NCI-H748 (cell line): ENCODE measurements around the gene IMMP2L.
"Not testable (repeated sequence)": the region's sequence is repeated elsewhere in the genome, so short reads cannot be mapped to it uniquely, and the experiment has no call there.

Experiments
- DNase-seq: peaks from one replicate; lab custom pipeline; 2025; ENCODE audit not compliant: unreplicated experiment; lab: John Stamatoyannopoulos, UW

Gene IMMP2L

DNA sequence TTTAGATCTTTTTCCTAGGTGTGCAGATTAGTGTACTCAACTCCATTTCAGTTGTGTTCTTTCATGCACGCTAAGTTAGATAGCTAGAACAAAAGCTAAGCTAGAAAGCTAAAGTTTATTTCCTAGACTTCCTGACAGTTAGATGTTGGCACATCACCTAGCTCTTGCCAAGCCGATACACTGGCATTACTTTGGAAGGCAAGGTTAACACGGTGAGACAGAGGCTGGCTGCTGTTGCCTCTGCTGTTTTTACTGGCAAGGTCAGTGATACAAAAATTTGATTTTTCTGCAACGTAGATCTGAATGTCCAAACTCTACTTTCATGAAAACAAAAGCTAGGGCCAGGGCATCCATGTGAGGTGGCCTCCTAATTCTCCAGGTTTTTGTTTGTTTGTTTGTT, 203.4 kb downstream of the IMMP2L start:
- DNase-seq, result no peak

DNA sequence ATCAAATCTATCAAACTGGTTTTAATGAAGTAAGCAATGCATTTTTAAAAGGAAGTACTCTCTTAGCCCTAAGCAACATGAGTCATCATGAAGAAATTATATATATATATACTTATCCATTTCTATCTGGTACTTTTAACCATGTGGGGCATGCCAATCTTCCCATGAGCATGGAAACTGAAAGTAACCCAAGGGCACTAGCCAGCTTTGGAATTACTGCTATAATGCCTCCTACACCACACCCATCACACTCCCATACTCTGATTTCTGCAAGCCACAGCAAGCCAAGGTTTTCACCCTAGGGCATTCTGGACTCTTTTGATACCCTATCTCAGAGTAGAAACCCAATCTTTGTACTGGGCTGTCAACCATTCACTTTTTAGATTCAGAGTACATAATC, 204.6 kb downstream of the IMMP2L start:
- DNase-seq, result peak; percentile 7

DNA sequence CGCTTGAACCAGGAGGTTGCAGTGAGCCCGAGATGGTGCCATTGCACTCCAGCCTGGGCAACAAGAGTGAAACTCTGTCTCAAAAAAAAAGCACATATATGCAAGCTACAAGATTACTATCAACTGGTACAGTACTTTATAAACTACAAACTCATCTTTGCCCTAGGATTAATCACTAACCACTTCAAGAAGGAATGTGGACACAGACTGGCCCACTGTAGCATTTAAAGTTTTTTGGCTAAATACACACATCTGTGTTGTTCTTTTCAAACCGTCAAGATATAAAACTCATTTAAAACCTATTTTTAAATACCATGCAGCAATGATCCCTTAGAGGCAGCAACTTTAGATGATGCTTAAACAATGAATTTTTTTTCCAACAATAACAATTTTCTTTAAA, 205.4 kb downstream of the IMMP2L start:
- no peak for DNase-seq

DNA sequence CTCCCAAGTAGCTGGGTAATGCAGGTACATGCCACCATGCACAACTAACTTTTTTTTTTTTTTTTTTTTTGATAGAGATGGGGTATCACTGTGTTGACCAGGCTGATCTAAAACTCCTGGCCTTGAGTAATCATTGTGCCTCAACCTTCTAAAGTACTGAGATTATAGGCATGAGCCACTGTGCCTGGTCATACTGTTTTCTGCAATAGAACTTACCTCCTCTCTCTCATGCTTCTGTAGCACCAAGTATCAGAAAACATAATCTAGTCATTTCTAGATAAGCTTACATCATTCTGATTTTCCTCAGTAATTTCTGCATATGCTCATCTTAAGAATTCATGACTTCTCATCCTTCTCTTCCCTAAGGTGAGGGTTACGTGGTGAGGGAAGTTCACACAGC, 210.0 kb downstream of the IMMP2L start:
- no peak for DNase-seq

DNA sequence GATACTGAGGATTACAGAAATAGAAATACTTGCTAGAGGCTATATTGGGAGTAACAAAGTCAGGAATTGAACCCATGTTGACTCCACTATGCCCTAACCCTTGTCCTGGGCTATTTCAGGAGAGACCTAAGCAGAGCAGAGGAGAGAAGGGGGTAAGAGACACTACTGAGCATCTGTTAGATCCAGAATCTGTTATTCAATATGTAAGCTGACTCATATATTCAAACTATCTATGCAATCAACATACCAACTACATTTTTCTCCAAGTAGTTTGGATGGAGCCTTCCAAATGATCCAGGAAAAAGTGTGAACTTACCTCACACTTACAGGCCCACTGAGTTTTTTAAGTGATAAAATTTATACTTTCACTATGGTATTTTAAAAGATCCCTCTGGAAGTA, 216.1 kb downstream of the IMMP2L start:
- DNase-seq, result no peak

DNA sequence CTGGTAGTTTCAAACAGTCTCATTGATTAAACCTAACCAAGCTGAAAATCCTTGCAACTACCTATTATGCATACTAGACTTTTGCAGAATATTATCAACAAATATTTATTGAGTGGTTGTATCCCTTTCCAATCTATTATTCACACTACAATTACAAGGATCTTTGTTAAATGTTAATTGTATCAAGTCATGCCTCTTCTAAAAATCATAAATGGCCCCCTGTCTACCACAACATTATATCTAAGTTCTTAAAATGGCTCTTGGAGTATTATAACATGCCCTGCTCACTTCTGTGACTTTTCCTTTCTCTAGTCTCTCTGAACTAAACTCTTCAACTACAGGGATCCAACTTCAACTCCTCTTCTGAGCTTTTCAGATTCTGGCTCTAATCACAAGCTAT, 219.3 kb downstream of the IMMP2L start:
- no peak for DNase-seq

DNA sequence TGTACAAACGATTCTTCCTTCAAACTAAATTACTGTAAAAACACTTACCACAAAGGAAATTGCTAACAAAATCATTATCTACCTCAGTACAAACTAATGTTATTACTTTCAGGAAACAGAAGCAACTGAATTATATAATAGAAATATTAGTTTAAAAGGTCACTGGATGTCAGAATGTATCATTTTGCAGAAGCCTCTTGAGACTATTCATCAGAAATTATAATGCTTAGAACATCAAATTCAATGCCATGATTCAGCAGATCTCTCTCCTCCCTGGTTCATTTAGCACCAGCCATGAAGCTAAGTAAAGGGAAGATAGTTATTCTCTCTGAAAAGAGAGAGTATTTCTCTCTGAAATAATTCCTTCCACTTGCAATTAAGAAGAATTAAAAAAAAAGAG, 223.3 kb downstream of the IMMP2L start:
- no peak for DNase-seq

DNA sequence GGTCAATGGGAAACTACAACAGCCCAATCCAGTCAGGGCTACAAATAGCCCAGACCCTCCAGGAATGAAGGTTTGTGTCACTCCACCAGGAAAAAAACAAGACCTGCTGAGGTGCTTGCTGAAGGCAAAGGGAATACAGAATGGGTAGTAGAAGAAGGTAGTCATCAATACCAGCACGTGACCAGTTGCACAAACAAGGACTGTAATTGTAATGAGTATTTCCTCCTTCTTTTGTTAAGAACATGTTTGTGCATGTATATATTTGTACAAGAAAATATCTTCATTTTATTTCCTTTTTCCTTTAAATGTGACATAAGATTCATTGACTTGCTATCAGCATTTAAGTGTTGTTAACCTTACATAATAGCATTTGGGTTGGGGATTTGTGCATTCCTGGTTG, 229.3 kb downstream of the IMMP2L start:
- peak; percentile 32 for DNase-seq

DNA sequence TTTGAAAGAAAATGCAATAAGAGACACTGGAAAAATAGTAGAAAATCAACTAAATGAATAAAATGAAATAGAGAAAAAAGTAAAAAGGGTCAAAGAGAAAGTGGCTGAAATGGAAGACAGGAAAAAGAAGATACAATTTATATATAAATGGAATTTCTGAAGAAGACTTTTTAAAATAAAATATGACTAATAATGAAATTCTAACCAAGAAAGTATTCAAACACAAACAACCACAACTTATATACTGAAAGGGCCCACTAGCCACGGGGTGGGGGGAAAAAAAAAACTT, 232.1 kb downstream of the IMMP2L start:
- no peak for DNase-seq

DNA sequence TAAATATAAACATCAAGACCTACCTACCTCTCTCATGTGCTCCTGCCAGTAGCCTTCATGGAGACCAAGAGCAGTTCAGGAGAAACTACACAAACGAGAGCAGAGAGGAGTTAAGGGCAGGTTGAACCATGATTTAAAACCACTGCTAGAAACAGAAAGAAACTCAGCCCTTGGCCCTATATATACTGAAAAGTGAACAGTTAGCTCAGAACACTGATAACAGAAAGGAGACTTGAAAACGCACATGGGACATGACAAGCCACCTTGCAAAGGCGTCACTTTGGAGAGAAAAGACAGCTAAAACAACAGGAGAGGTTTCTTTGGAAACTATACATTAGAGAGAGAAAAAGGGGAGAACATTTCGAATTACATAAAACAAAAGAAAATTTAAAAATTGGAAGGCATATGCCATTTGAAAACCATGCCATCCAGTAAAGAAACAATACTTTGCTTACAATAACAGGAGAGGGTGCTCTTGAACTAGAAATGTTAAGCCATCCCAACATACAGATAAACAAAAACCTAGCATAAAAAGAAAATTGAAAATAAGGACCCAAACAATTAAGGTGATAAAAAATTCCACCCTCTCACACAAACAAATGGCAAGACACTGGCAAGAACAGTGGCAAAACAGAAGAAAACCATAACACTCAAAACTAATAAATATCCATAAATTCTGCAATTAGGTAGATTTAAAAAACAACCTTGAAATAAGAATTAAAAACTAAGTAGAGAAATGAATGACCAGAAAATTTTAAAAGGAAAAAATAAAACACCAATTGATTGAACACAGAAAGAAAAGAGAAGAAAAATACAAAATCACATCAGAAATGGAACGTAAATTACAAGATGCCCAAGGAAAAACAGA, 232.7 kb downstream of the IMMP2L start:
- no peak for DNase-seq

DNA sequence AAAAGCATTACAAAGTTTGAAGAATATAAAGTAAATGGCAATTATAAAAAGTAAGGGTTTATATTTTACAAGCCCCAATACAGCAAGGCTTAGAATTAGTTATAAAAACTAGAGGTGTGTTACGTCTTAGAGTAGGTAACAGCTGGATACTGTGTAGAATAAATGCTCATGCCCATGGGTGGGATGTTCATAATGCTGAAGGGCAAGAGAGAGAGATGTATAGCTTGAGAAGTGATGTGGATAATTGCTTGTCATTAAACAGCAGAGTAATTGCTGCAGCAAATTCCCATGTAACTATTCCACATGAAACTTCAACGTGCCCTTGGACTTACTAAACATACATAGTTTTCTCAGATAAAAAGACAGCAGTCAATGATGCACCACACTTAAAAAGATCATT, 233.8 kb downstream of the IMMP2L start:
- DNase-seq, result peak; percentile 28

DNA sequence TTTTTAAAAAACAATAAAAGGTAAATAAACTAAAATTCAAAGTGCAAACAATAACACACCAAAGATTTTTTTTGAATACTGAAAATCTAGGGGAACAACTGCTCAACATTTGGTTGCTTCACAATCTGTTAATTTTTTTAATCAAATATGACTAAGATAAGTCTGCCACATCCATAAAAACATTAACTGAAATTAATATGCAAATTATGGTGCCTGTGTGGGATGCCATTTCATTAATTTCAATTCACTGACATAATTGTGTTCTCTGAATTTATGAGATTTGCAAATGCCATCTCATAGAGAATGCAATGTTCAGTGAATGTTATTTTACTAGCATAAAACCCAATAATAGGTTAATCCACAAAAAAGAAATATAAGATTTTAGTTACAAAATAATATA, 237.5 kb downstream of the IMMP2L start:
- DNase-seq, result no peak

DNA sequence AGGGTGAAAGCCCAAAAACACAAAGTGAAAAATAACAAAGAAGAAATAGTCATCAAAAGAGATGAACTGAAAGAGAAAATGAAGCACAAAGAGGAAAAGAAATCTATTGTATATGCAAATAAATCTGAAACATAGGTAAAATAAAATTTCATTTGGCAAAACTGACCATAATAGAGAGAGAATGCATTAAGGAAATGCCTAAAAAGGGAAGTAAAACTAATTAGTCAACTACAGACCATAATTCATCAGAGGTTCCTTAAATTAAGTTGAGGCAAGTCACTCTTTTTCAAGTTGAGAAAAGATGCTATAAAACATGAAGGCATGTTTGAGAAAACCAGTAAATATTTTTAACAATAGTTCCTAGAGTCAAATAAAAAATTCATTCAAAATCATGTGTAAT, 238.1 kb downstream of the IMMP2L start:
- no peak for DNase-seq

DNA sequence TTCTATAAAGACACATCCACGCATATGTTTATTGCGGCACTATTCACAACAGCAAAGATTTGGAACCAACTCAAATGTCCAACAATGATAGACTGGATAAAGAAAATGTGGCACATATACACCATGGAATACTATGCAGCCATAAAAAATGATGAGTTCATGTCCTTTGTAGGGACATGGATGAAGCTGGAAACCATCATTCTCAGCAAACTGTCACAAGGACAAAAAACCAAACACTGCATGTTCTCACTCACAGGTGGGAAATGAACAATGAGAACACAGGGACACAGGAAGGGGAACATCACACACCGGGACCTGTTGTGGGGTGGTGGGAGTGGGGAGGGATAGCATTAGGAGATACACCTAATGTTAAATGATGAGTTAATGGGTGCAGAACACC, 238.6 kb downstream of the IMMP2L start:
- DNase-seq, result not testable (repeated sequence)

DNA sequence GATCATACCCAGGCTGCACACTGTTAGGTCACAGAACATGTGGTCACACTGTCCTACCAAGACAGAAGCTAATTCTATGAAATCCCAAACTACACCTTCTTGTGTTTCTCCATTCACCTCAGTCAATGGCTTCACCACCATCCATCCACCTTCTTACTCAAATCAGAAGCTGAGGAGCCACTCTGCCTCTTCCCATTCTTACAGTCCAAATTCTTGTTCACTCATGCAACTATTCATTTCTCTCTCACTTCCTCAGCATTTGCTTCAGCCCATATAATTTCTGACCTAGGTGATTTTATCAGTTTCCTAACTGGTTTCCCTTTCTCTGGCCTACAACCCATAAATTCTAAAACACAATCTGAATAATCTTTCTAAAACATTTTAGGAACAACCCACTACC, 242.2 kb downstream of the IMMP2L start:
- DNase-seq, result no peak

DNA sequence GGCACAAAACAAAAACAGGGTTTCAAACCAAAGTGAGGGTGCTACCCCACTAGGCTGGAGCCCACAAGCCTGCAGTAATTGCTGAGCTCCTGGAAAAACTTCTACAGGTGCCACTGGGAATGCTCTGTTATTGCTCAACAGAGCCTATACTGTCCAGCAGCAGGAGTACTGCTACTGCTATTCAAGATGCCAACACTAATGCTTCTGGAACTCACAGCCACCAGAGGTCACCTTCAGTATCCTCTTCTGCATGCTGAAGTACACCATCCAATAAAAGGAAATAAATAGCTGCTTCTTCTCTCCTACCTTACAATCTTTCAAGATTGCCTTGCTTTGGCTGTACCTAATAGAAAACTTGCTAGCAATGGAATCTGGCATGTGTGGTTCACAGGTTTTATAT, 249.3 kb downstream of the IMMP2L start:
- no peak for DNase-seq

DNA sequence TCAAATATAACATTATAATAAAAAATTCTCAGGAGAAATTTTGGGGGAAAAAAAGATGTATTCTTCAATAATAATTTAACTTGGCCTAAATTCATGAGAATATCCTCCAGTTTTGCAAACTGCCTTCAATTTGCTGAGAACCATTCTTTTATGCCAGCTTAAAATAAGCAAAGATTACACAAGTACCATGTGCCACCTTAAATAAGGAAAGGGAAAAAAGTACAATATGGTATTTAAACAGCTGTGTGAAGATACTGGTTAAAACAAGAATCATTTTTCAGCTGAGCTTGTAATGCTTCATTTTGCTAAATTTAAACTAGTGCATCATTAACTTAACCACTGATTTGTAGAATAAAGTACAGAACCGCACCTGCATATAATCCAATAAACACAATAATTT, 253.6 kb downstream of the IMMP2L start:
- no peak for DNase-seq

DNA sequence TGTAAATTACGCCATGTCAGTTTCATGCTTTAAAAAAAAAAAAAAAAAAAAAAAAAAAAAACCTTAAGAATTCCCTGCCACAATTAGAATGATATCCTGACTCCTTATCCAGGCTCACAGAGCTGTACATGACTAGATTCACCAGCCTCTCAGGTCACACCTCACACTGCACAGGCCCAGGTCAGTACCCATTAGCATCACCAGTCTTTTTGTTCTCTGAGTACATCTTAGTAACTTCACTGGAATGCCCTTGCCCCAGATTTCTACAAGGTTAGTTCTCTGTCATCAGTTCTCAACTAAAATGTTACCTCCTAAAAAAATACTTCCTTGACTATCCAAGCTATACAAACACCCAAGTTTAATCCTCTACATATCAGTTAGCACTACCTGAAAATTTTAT, 260.4 kb downstream of the IMMP2L start:
- DNase-seq, result no peak

DNA sequence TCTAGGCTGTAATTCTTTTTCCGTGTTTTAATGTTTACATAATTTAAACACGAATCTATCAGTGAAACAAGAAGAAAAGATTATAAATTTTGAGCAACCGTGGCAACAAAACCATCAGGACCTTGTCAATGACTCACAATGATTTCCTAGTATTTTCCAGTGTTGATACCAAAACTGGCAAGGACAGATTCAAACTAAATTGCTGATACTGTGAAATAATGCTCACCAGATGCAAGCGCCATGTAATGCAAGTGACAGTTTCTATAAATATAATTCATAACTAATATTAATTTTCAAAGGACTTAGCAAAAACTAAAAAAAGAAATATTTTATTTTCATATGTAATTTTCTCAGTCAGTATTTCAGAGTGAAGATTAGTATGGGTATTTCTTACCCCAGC, 267.8 kb downstream of the IMMP2L start:
- no peak for DNase-seq

DNA sequence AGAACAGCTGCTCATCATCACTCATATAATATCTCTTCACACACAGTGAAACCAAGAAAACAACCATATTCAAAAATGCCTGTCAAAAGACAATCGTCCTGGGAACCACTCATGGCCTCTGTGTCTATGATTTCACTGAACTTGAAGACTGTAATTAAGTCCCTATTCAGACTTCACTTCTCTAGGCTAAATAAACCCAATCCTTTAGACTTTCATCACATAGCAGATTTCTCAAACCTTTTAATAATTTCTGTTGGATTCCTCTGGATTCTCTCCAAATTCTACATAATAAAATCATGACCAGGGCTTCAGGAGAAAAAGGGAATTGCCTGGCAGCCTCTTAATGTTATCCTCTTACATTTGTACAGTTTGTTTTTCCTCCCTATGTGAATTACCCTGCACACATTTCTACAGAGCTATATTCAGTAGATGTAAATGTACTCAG, 270.2 kb downstream of the IMMP2L start:
- DNase-seq, result peak; percentile 43

DNA sequence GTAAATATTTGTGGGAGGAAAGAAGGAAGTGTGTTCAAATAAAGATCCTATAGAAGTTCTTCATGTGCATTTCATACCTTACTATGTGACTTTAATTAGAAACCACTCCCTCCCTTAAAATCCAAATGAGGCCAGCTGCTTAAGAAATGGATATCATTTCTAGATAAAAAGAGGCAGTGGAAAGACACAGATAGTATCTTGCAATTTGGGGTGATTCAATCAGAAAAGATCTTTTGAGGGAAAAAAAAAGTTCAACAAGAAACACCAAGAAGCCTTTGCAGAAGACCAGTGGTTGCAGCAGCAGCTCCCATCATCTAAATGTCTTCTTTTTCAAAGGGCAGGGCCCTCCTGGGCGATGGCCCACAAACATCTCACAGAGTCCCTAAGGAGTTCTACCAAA, 271.3 kb downstream of the IMMP2L start:
- no peak for DNase-seq

DNA sequence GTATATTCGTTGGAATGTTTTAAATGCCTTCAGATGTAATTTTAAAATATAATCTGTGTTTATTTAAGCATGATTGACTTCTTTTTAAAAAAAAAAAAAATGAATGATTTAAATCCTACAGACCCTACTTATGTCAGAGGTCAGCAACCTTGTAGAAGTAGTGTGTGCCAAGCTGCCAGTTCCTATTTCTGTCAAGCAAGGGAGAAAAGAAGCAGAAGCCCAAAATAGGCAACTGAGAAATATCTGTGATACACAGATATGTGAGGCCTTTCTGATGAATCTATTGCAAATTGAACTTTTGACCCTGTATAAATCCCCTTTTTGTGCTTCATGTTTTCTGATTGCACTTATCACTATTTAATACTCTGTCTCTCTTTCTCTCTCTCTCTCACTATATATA, 271.9 kb downstream of the IMMP2L start:
- DNase-seq, result no peak

DNA sequence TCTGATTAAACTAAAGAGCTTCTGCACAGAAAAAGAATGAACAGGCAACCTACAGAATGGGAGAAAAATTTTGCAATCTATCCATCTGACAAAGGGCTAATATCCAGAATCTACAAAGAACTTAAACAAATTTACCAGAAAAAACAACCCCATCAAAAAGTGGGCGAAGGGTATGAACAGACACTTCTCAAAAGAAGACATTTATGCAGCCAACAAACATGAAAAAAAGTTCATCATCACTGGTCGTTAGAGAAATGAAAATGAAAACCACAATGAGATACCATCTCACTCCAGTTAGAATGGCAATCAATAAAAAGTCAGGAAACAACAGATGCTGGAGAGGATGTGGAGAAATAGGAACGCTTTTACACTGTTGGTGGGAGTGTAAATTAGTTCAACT, 273.9 kb downstream of the IMMP2L start:
- DNase-seq, result not testable (repeated sequence)
